PC-3 (cell line): ENCODE measurements around the gene INSIG1.

Source experiments
- EZH2 ChIP-seq: fragments of 300-600 bp; sonication (generic); IDR thresholded peaks from one replicate; pipeline ENCODE4 v1.6.1; 2017; ENCODE audit warnings: antibody characterized with exemption, mild to moderate bottlenecking, low read length; ENCODE audit not compliant: unreplicated experiment
- EZH2phosphoT487 ChIP-seq: fragments of 300-600 bp; sonication (generic); IDR thresholded peaks from 2 replicates; pipeline ENCODE4 v1.6.1; 2018; ENCODE audit warnings: mild to moderate bottlenecking, antibody characterized with exemption, low read length, borderline replicate concordance
- TF ChIP-seq, protein P1 (sequence below): fragments of 300-600 bp; sonication (generic); conservative IDR thresholded peaks from 2 replicates; pipeline ENCODE4 v1.5.1; 2017; ENCODE audit warnings: antibody characterized with exemption, low read depth, mild to moderate bottlenecking, low read length

DNA sequence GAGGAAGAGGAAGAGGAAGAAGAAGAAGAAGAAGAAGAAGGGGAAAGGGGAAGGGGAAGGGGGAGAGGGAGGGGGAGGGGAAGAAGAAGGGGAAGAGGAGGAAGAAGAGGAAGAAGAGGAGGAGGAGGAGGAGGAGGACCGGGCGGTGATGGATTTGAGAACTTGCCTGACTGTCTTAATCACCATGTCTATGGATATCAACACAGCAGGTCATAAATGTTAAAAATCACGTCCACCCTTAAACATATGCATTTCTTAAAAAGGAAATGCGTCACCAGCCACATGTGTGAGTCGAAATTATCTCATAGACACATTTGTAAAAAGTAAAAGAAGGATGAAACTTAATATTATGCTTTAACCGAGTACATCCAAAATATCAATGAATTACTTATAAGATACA, 42.1 kb upstream of the INSIG1 start:
- TF ChIP-seq, protein P1, sequence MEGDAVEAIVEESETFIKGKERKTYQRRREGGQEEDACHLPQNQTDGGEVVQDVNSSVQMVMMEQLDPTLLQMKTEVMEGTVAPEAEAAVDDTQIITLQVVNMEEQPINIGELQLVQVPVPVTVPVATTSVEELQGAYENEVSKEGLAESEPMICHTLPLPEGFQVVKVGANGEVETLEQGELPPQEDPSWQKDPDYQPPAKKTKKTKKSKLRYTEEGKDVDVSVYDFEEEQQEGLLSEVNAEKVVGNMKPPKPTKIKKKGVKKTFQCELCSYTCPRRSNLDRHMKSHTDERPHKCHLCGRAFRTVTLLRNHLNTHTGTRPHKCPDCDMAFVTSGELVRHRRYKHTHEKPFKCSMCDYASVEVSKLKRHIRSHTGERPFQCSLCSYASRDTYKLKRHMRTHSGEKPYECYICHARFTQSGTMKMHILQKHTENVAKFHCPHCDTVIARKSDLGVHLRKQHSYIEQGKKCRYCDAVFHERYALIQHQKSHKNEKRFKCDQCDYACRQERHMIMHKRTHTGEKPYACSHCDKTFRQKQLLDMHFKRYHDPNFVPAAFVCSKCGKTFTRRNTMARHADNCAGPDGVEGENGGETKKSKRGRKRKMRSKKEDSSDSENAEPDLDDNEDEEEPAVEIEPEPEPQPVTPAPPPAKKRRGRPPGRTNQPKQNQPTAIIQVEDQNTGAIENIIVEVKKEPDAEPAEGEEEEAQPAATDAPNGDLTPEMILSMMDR, result no peak
- no peak for TF ChIP-seq EZH2phosphoT487
- TF ChIP-seq EZH2, result no peak
